Activated CD4-positive, alpha-beta memory T cell treated with anti-CD3 and anti-CD28 coated beads for 36 hours (primary cell): Measurements from ENCODE around the gene FHIT. TPM values are rescaled to one million over a fixed set of nuclear protein-coding genes. Genes with fewer than 3 reads are reported as not detected.
"Not testable (repeated sequence)": the region's sequence is repeated elsewhere in the genome, so short reads cannot be mapped to it uniquely, and the experiment has no call there.

Experiments used
- CTCF ChIA-PET: fragments of 350-600 bp; sonication (Branson Sonifier 250); formaldehyde crosslinking; loops from one replicate; lab custom pipeline; 2021; ENCODE audit warnings: antibody characterized with exemption, inconsistent platforms; lab: Charles Lee
- POLR2A ChIA-PET: fragments of 350-600 bp; sonication (Branson Sonifier 250); formaldehyde crosslinking; loops from one replicate; lab custom pipeline; 2021; ENCODE audit warnings: antibody characterized with exemption; lab: Charles Lee
- DNase-seq: peaks from one replicate; pipeline ENCODE4 v3.0.0-alpha.2; 2020
- H3K27ac Mint-ChIP-seq: one replicate; pipeline ENCODE4 v1.8.0; 2021; ENCODE audit warnings: mixed read lengths
- H3K27me3 Mint-ChIP-seq: one replicate; pipeline ENCODE4 v1.8.0; 2021; ENCODE audit warnings: mixed read lengths
- H3K36me3 Mint-ChIP-seq: one replicate; pipeline ENCODE4 v1.8.0; 2021; ENCODE audit warnings: mixed read lengths
- H3K4me1 Mint-ChIP-seq: one replicate; pipeline ENCODE4 v1.8.0; 2021; ENCODE audit warnings: low read depth, mixed read lengths
- H3K4me3 Mint-ChIP-seq: one replicate; pipeline ENCODE4 v1.8.0; 2021; ENCODE audit warnings: mild to moderate bottlenecking, mixed read lengths
- H3K9me3 Mint-ChIP-seq: one replicate; pipeline ENCODE4 v1.8.0; 2021; ENCODE audit warnings: mixed read lengths
- intact Hi-C: fragments of 100-400 bp; cut with micrococcal nuclease; formaldehyde crosslinking; loops from one replicate; pipeline ENCODE4 v1.15.1; 2023
- total RNA-seq, 2 experiments: library from RNA; stranded (reverse); gene quantifications; one replicate each; pipeline ENCODE4 v1.2.3, GENCODE V29; 2021

Gene FHIT
- total RNA-seq, 2 experiments from 2014 or later: 7.2 to 8.7 TPM

DNA sequence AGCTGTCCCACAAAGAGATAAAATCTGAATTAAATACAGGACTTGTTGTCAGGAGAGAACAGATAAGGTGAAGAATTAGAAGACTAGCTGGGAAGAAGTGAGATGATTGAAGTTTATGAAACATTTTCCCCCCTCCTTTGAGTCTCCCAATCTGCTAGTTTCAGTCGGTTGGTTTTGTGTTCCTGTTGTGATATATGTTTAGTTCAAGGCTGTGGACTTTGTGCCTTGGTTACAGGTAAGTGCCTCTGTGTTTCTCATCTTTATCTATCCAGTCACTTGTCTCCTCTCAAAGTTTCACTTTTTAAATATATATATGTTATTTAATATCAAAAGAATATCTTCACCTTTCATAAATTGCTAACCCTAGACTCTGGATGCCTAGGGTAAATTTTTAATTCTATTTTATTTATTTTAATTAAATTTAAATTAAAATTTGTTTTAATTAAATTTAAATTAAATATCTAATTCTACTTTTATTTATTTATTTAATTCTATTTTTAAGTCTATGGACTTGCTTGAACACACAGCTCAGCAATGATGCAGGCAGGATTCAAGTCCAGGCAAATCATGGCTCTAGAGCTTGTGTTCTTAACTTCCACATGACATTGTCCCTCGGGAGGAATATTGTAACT lies 190.0 kb downstream of the FHIT start:
- ChIA-PET CTCF (no interaction called here), POLR2A (no interaction called here)
- H3K27me3 Mint-ChIP-seq: no peaks in the 10 kb centered on the region
- H3K9me3 Mint-ChIP-seq: peaks cover 5% of the 10 kb centered on the region
- no peaks in the 10 kb centered on the region for H3K4me1 Mint-ChIP-seq
- H3K27ac Mint-ChIP-seq: no peak overlapping the region
- no peak for DNase-seq
- no peak overlapping the region for H3K4me3 Mint-ChIP-seq
- intact Hi-C loops: no loop called here
- H3K36me3 Mint-ChIP-seq: no peaks in the 10 kb centered on the region

DNA sequence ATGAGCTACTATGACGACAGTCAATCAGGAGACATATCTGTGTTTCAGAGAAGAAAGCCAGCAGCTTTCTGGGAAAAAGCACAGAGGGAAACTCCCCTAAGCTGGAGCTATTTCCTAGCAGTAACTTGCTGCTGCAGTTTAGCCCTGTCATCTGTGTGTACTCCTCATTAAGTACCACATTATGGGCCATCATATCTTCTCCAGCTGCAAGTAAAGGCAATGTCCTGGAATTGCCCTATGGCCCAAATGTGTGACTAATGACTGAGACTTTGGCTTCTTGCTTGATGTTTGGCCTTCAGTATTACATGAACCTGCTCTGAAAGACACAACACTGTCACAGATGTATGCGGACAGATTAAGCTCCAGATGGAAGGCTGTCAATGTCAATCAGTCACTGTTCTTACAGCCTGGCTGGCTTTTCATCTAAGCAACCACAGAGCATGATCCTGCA lies 190.8 kb downstream of the FHIT start:
- Mint-ChIP-seq H3K9me3 (peaks cover 5% of the 10 kb centered on the region), H3K27ac (no peak overlapping the region), H3K4me3 (no peak overlapping the region), H3K27me3 (no peaks in the 10 kb centered on the region), H3K4me1 (no peaks in the 10 kb centered on the region), H3K36me3 (no peaks in the 10 kb centered on the region)
- CTCF ChIA-PET: no interaction called here
- intact Hi-C loops: no loop called here
- POLR2A ChIA-PET: no interaction called here
- no peak for DNase-seq

DNA sequence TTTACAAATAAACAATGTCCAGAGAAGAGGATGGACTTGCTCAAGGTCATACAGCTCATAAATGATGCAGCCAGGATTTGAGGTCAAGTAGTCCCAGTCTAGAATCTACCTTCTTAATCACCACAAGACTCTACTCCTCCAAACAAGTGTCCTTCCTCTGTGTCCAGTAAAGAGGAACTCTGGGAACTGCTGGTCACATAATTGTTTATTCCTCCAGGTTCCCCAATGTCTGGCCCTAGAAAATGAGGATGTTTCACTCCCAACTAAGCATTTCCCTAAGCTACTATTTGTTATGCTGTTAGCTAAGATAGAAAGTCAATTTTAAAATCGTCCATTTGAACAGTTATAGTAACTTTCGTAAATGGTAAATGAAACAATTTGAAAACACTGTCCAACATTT lies 192.4 kb downstream of the FHIT start:
- Mint-ChIP-seq H3K27me3 (no peaks in the 10 kb centered on the region), H3K4me3 (no peak overlapping the region), H3K4me1 (no peaks in the 10 kb centered on the region), H3K9me3 (peaks cover 3% of the 10 kb centered on the region), H3K27ac (no peak overlapping the region), H3K36me3 (no peaks in the 10 kb centered on the region)
- CTCF ChIA-PET: no interaction called here
- no peak for DNase-seq
- POLR2A ChIA-PET: no interaction called here
- intact Hi-C loops: no loop called here

DNA sequence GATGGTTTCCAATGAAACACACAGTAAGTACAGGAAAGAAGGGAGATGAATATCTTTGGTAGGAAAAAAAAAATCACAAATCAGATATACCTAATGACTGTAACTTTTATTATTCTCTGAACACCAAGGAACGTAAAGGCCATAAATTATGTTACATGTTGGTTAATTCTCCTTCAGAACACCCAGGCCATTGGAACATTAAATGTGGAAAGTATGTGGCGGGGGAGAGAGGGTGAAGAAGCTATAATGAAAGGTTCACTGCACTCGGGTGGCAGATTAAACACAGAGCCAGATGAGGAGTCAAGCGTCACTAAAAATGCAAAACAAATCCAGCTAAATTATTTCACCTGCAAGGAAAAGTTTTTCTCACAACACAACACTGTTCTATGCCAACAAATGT lies 193.8 kb downstream of the FHIT start:
- ChIA-PET POLR2A (no interaction called here), CTCF (no interaction called here)
- no peaks in the 10 kb centered on the region for H3K36me3 Mint-ChIP-seq

DNA sequence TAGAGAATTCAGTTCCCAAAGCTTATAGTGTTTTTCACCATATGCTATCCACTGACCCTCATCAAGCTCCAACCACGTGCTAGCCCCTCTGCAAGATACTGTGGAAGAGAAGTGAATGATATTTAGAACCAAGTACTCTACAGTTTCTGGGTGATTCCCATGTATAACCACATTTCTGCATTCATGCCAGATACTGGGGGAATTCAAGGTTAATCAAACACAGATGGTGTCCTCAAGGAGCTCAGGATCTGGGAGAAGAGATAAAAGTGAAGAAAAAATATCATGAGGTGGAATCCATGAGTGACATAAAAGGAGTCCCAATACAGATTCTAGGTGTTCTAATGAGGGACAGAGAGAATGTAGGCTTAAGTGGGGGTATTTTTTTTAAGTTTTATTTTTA lies 195.8 kb downstream of the FHIT start:
- ChIA-PET CTCF (no interaction called here), POLR2A (no interaction called here)
- H3K4me3 Mint-ChIP-seq: no peak overlapping the region

More for the DNA sequence above, 193.8 kb downstream of the FHIT start:
- intact Hi-C loops: no loop called here
- Mint-ChIP-seq H3K27me3 (no peaks in the 10 kb centered on the region), H3K9me3 (no peaks in the 10 kb centered on the region), H3K4me1 (no peaks in the 10 kb centered on the region), H3K27ac (no peak overlapping the region), H3K4me3 (no peak overlapping the region)
- no peak for DNase-seq

DNA sequence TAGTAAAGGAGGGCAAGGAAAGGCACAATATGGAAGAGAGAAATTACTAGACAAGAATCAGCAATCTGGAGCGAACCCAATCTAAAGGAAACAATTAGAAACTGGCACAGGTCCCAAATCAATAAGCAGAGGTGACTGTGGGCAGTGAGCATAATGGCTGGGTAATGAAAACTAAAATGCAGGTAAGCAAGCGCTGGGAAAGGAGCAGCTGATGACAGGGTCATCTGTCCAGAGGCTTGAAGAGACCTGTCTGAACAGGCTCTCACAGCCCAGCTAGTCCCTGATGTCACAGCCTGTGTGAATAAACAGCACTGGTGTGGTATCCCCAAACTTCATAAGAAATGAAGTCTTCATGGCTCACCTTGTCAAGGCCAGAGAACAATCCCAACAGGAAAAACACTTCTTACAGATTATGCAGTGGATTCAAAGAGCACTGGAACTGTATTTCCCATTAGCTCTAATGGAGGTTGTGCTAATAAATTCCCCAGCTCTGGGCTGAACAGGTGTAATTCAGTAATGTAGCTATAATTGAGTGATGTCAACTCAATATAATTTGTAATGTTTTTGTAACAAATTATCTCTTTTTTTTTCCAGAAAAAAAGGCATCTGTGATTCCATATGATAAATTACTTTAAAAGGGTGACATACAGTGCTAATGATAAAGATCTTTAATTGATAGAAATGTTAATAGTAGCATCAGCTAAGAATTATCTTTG lies 197.3 kb downstream of the FHIT start:
- no peak for DNase-seq
- ChIA-PET CTCF (no interaction called here), POLR2A (interaction anchor here (0.6 to 0.7 kb wide), 2 partner anchors 32 to 57 kb away, joined by 4 read pairs; no protein-coding TSS in a partner anchor)
- no peaks in the 10 kb centered on the region for H3K4me1 Mint-ChIP-seq
- no peak overlapping the region for H3K27ac Mint-ChIP-seq
- no peaks in the 10 kb centered on the region for H3K9me3 Mint-ChIP-seq
- no peaks in the 10 kb centered on the region for H3K27me3 Mint-ChIP-seq
- intact Hi-C loops: no loop called here
- H3K36me3 Mint-ChIP-seq: no peaks in the 10 kb centered on the region
- no peak overlapping the region for H3K4me3 Mint-ChIP-seq

More for the DNA sequence above, 195.8 kb downstream of the FHIT start:
- H3K4me1 Mint-ChIP-seq: no peaks in the 10 kb centered on the region
- H3K9me3 Mint-ChIP-seq: no peaks in the 10 kb centered on the region
- no peaks in the 10 kb centered on the region for H3K27me3 Mint-ChIP-seq
- intact Hi-C loops: no loop called here
- H3K27ac Mint-ChIP-seq: no peak overlapping the region
- no peak for DNase-seq
- no peaks in the 10 kb centered on the region for H3K36me3 Mint-ChIP-seq

DNA sequence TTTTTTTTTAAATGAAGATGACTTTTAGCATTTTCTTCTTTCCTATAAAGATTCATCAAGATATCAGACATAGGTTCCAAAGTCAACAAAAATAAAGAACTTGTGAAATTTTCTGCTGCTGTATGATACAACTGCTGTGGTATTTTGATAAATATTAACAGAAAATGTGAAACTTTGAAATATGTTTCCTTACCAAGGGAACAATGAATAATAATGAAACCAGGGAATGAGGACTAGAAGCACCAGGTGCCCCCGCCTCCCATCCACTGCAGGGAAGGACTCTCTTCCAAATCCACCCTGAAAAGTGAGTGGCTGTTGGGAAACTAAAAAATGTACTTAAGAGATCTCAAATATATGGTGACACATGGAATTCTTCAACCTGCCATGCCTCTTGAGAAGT lies 198.4 kb downstream of the FHIT start:
- no peaks in the 10 kb centered on the region for H3K9me3 Mint-ChIP-seq
- no peak for DNase-seq
- H3K4me3 Mint-ChIP-seq: no peak overlapping the region
- ChIA-PET CTCF (no interaction called here), POLR2A (no interaction called here)
- no peaks in the 10 kb centered on the region for H3K27me3 Mint-ChIP-seq
- no peaks in the 10 kb centered on the region for H3K4me1 Mint-ChIP-seq
- intact Hi-C loops: no loop called here
- H3K27ac Mint-ChIP-seq: no peak overlapping the region
- H3K36me3 Mint-ChIP-seq: no peaks in the 10 kb centered on the region

- ChIA-PET CTCF (no interaction called here), POLR2A (no interaction called here)
- no peak for DNase-seq
- H3K36me3 Mint-ChIP-seq: peaks cover 2% of the 10 kb centered on the region
- peaks cover 7% of the 10 kb centered on the region for H3K9me3 Mint-ChIP-seq
- no peaks in the 10 kb centered on the region for H3K27me3 Mint-ChIP-seq
- intact Hi-C loops: no loop called here
- H3K27ac Mint-ChIP-seq: no peak overlapping the region
- H3K4me1 Mint-ChIP-seq: no peaks in the 10 kb centered on the region
- no peak overlapping the region for H3K4me3 Mint-ChIP-seq
Observed at GRCh38 chr3:61051666-61052065, 199.6 kb downstream of the FHIT start.

DNA sequence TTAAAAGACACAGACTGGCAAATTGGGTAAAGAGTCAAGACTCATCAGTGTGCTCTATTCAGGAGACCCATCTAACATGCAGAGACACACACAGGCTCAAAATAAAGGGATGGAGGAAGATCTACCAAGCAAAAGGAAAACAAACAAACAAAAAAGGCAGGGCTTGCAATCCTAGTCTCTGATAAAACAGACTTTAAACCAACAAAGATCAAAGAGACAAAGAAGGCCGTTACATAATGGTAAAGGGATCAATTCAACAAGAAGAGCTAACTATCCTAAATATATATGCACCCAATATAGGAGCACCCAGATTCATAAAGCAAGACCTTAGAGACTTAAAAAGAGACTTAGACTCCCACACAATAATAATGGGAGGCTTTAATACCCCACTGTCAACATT lies 206.1 kb downstream of the FHIT start:
- H3K27me3 Mint-ChIP-seq, H3K4me3 Mint-ChIP-seq, POLR2A ChIA-PET, intact Hi-C loops, H3K36me3 Mint-ChIP-seq, CTCF ChIA-PET, DNase-seq, H3K4me1 Mint-ChIP-seq, H3K27ac Mint-ChIP-seq: not testable (repeated sequence)
- peaks cover 17% of the 10 kb centered on the region for H3K9me3 Mint-ChIP-seq

- H3K27me3 Mint-ChIP-seq: no peaks in the 10 kb centered on the region
- peaks cover 22% of the 10 kb centered on the region for H3K9me3 Mint-ChIP-seq
- H3K4me3 Mint-ChIP-seq: no peak overlapping the region
- no peak overlapping the region for H3K27ac Mint-ChIP-seq
- ChIA-PET POLR2A (no interaction called here), CTCF (no interaction called here)
- peaks cover 7% of the 10 kb centered on the region for H3K36me3 Mint-ChIP-seq
- intact Hi-C loops: no loop called here
- DNase-seq: no peak
- H3K4me1 Mint-ChIP-seq: no peaks in the 10 kb centered on the region
Observed at GRCh38 chr3:61043156-61043555, 208.1 kb downstream of the FHIT start.

DNA sequence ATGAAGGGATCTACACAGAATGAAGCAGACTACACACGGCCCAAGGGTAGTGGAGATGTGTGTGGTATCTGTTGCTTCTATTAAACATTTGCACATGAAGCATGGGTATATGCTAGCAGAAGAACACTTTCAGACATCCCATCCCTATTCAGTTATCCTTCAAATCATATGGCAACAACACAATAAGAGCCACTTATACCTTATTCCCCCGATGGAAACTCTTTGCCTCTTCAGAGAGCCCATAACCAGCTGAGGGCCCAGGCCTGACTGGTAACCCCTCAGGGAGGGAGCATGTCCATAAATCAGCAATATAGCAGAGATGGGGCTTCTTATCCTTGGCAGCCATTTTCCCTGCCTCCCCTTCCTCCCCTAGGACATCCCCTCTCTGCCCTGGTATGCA lies 210.6 kb downstream of the FHIT start:
- POLR2A ChIA-PET: no interaction called here

DNA sequence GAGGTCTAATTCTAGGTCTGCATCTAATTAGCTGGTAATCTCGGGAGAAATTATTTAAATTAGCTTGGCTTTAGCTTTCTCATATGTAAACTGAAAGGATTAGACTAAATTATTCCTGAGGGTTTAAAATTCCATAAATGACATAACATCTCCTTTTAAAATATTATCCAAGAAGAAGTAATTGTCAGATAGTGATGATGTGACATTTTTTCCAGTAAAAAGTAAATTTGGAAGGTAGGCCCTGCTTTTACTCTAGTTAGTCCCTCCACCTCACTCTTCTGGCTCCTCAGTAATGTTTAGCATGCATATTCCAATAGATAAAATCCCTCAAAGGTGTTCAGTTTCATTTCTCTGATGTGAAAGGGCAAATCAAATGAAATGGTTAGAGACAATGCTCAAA lies 215.7 kb downstream of the FHIT start:
- DNase-seq: no peak
- Mint-ChIP-seq H3K9me3 (peaks cover 16% of the 10 kb centered on the region), H3K27ac (no peak overlapping the region), H3K27me3 (no peaks in the 10 kb centered on the region), H3K4me3 (no peak overlapping the region), H3K4me1 (no peaks in the 10 kb centered on the region), H3K36me3 (peaks cover 1% of the 10 kb centered on the region)
- POLR2A ChIA-PET: no interaction called here
- CTCF ChIA-PET: no interaction called here
- intact Hi-C loops: no loop called here

More for the DNA sequence above, 210.6 kb downstream of the FHIT start:
- no peaks in the 10 kb centered on the region for H3K27me3 Mint-ChIP-seq
- H3K4me3 Mint-ChIP-seq: no peak overlapping the region
- no peak for DNase-seq
- intact Hi-C loops: no loop called here
- H3K9me3 Mint-ChIP-seq: peaks cover 10% of the 10 kb centered on the region
- H3K27ac Mint-ChIP-seq: no peak overlapping the region
- CTCF ChIA-PET: no interaction called here
- H3K4me1 Mint-ChIP-seq: no peaks in the 10 kb centered on the region
- peaks cover 5% of the 10 kb centered on the region for H3K36me3 Mint-ChIP-seq

DNA sequence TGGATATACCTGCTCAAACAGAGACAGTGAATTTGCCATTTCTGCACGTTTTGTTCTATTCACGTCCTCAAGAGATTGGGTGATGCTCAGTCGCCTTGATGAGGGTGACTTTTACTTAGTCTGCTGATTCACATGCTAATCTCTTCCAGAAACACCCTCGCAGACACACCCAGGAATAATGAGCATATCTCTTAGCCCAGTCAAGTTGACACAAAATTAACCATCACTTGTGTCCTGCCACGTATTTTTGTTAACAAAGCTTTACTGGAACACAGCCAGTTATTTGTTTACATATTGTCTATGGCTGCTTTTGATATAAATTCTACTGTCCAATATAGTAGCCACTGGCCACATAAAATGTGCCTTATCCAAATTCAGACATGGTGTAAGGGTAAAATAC lies 218.3 kb downstream of the FHIT start:
- Mint-ChIP-seq H3K4me3 (no peak overlapping the region), H3K27me3 (no peaks in the 10 kb centered on the region), H3K36me3 (no peaks in the 10 kb centered on the region), H3K27ac (no peak overlapping the region), H3K9me3 (peaks cover 10% of the 10 kb centered on the region), H3K4me1 (no peaks in the 10 kb centered on the region)
- CTCF ChIA-PET: no interaction called here
- POLR2A ChIA-PET: no interaction called here
- no peak for DNase-seq
- intact Hi-C loops: no loop called here
